Embryonic facial prominence (tissue), 1 donor: Measurements from ENCODE around the gene EFHC2.
"Not testable (repeated sequence)": the region's sequence is repeated elsewhere in the genome, so short reads cannot be mapped to it uniquely, and the experiment has no call there.

ENCODE experiments used
- DNase-seq: peaks from one replicate; pipeline ENCODE4 v3.0.0-alpha.2; 2016; ENCODE audit errors: extremely low spot score

The EFHC2 gene

GRCh38 chrX:44232081-44232480, 111.4 kb downstream of the EFHC2 start:
- DNase-seq, result no peak

- DNase-seq, result no peak
Observed at GRCh38 chrX:44228621-44229020, 114.9 kb downstream of the EFHC2 start.

GRCh38 chrX:44227991-44228390, 115.5 kb downstream of the EFHC2 start:
- DNase-seq, result no peak

- no peak for DNase-seq
Observed at GRCh38 chrX:44225667-44226066, 117.8 kb downstream of the EFHC2 start.

GRCh38 chrX:44224760-44225159, 118.7 kb downstream of the EFHC2 start:
- DNase-seq, result no peak

- DNase-seq, result no peak
Observed at GRCh38 chrX:44223150-44223549, 120.3 kb downstream of the EFHC2 start.

- DNase-seq, result no peak
Observed at GRCh38 chrX:44218465-44218864, 125.0 kb downstream of the EFHC2 start.

- DNase-seq, result no peak
Observed at GRCh38 chrX:44216171-44216570, 127.3 kb downstream of the EFHC2 start.

- DNase-seq, result no peak
Observed at GRCh38 chrX:44203791-44204190, 139.7 kb downstream of the EFHC2 start.

- DNase-seq, result no peak
Observed at GRCh38 chrX:44202596-44202995, 140.9 kb downstream of the EFHC2 start.

GRCh38 chrX:44189116-44189515, 154.4 kb downstream of the EFHC2 start:
- no peak for DNase-seq

- DNase-seq, result not testable (repeated sequence)
Observed at GRCh38 chrX:44187915-44188314, 155.6 kb downstream of the EFHC2 start.

GRCh38 chrX:44183329-44183728, 160.1 kb downstream of the EFHC2 start:
- DNase-seq, result no peak

GRCh38 chrX:44178274-44179053, 165.0 kb downstream of the EFHC2 start:
- DNase-seq, result no peak

- DNase-seq, result no peak
Observed at GRCh38 chrX:44175455-44175854, 168.0 kb downstream of the EFHC2 start.

GRCh38 chrX:44174061-44174460, 169.4 kb downstream of the EFHC2 start:
- no peak for DNase-seq

- DNase-seq, result no peak
Observed at GRCh38 chrX:44173219-44173618, 170.3 kb downstream of the EFHC2 start.

- DNase-seq, result no peak
Observed at GRCh38 chrX:44167116-44167515, 176.4 kb downstream of the EFHC2 start.

GRCh38 chrX:44162964-44163475, 180.5 kb downstream of the EFHC2 start:
- no peak for DNase-seq

- no peak for DNase-seq
Observed at GRCh38 chrX:44157858-44158257, 185.6 kb downstream of the EFHC2 start.

- DNase-seq, result no peak
Observed at GRCh38 chrX:44157283-44157682, 186.2 kb downstream of the EFHC2 start.

- no peak for DNase-seq
Observed at GRCh38 chrX:44156726-44157125, 186.7 kb downstream of the EFHC2 start.

- no peak for DNase-seq
Observed at GRCh38 chrX:44155126-44155525, 188.3 kb downstream of the EFHC2 start.

- DNase-seq, result no peak
Observed at GRCh38 chrX:44152852-44153251, 190.6 kb downstream of the EFHC2 start.
